ENCODE data around the gene ALDH3B1.
"Not testable (repeated sequence)": the region's sequence is repeated elsewhere in the genome, so short reads cannot be mapped to it uniquely, and the experiment has no call there.

- TF ChIP-seq EZH2 (IDR thresholded peaks at IDR 0.05); POLR2AphosphoS5 (IDR thresholded peaks at IDR 0.05; ENCODE audit: borderline replicate concordance, low read depth, low read length); FOXP2 (optimal IDR thresholded peaks at IDR 0.05; ENCODE audit: control extremely low read depth, extremely low read length, insufficient read depth): not testable (repeated sequence)
Observed at GRCh38 chr11:67991347-67992121, 18.6 kb upstream of the ALDH3B1 start.

Measured in SK-N-MC (cell line).